Skeletal muscle tissue (tissue), 4 donors: ENCODE measurements around the gene ZNF286A. TPM values are rescaled to one million over a fixed set of nuclear protein-coding genes. Genes with fewer than 3 reads are reported as not detected.
A peak's percentile ranks its signal among the peaks of the same experiment; 100 is the strongest.
"Not testable (repeated sequence)": the region's sequence is repeated elsewhere in the genome, so short reads cannot be mapped to it uniquely, and the experiment has no call there.

Experiments used
- H3K27ac ChIP-seq: one replicate; pipeline ENCODE4 v1.7.0; 2013; ENCODE audit warnings: mild to moderate bottlenecking, low read depth, low read length, inconsistent platforms
- H3K27me3 ChIP-seq, 3 donors: one replicate each; pipeline ENCODE4 v1.7.0; 2013; ENCODE audit warnings: low read length in 3 of 3; ENCODE audit not compliant: control insufficient read depth in 3 of 3, insufficient read depth in 3 of 3
- H3K36me3 ChIP-seq, 3 donors: one replicate each; pipeline ENCODE4 v1.7.0; 2013; ENCODE audit warnings: low read length in 3 of 3; ENCODE audit not compliant: control insufficient read depth in 3 of 3, insufficient read depth in 3 of 3
- H3K4me1 ChIP-seq, 3 donors: one replicate each; pipeline ENCODE4 v1.7.0; 2013; ENCODE audit warnings: low read length in 3 of 3, mild to moderate bottlenecking in 3 of 3; ENCODE audit not compliant: control insufficient read depth in 3 of 3, insufficient read depth in 3 of 3
- H3K4me3 ChIP-seq, 3 donors: one replicate each; pipeline ENCODE4 v1.7.0; 2013; ENCODE audit warnings: low read length in 3 of 3
- H3K9ac ChIP-seq, 3 donors: one replicate each; pipeline ENCODE4 v1.7.0; 2013; ENCODE audit warnings: low read length in 3 of 3, mild to moderate bottlenecking in 3 of 3, moderate library complexity in 2 of 3, low read depth in 1 of 3
- H3K9me3 ChIP-seq, 3 donors: one replicate each; pipeline ENCODE4 v1.7.0; 2013; ENCODE audit warnings: low read length in 3 of 3; ENCODE audit not compliant: control insufficient read depth in 3 of 3
- total RNA-seq: library from RNA; depleted of rRNA; stranded (reverse); fragments of >200 nt; gene quantifications from one replicate; pipeline ENCODE4 v1.2.3, GENCODE V29; 2014
- donor health status: Osteomylitis.

The ZNF286A gene
- 19.3 TPM for total RNA-seq

DNA sequence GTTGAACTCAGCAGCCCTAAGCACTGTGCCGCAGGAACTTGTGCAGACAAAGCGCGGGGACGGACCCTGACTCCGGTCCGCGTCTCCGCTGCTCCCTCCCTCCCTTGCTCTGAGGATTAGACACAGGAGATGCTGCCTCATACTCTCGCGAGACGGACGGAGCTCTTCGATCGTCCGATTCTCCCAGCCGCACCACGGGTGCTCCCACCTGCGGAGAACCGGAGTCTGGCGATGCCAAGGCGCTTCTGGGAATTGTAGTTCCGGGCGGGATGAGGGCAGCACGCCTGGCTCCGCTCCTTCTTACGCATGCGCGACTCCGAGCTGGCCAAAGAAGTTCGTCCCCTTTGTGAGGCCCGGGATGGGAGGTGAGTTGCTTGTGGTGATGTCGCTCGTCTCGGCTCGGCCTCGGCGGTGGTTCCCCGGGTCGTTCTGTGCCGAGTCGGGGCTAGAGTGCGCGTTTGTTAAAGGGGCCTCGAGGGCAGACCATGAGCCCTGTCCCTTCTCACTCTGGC is at the start of gene ZNF286A:
ZNF286A (plus strand) TSS at position 340 of the 512 bp plus-strand sequence. CDS start 578 bp downstream, outside the sequence.
- peak within 1 kb of the TSS; percentile 19 for H3K27ac ChIP-seq
- peak within 1 kb of the TSS; percentile 33 to 70 (median 50) for H3K9ac ChIP-seq
- H3K4me1 ChIP-seq, H3K9me3 ChIP-seq, H3K27me3 ChIP-seq, H3K36me3 ChIP-seq: not testable (repeated sequence)
- H3K4me3 ChIP-seq: peak within 1 kb of the TSS; percentile 77 to 85 (median 82)

DNA sequence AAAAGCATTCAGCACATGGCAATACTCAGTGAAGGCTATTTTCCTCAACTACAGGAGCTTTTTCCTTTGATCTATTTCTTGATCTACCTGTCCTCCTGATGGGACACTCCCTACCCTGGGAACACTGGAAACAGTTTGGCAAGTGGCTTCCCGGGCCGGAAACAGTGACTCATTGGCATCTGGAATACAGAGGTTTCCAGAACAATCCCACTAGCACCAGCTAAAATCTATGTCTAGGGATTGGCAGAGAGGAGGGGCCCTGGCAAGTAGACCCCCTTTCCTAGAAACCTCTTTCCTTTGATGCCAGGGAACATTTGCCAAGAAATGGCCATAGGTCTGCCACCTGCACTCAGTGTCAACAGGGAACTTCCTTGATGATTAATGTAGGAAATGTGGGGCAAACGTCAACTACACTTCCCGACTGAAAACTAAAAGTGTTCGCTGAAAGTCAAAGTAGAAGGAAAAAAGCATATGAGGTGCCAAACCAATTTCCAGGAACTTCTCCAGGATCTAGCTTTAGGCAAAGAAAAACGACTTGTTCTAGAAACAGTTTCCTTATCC is 49.6 kb upstream of the ZNF286A start:
- Histone ChIP-seq H3K9me3 (no peaks in the 10 kb centered on the region), H3K9ac (peak overlapping the region in 1 of 3 donors; percentile 57), H3K4me1 (peaks cover 22 to 36% (median 35%) of the 10 kb centered on the region in 3 donors), H3K27ac (peak overlapping the region; percentile 25), H3K27me3 (no peaks in the 10 kb centered on the region), H3K36me3 (no peaks in the 10 kb centered on the region), H3K4me3 (peak overlapping the region; percentile 45 to 92 (median 81))

DNA sequence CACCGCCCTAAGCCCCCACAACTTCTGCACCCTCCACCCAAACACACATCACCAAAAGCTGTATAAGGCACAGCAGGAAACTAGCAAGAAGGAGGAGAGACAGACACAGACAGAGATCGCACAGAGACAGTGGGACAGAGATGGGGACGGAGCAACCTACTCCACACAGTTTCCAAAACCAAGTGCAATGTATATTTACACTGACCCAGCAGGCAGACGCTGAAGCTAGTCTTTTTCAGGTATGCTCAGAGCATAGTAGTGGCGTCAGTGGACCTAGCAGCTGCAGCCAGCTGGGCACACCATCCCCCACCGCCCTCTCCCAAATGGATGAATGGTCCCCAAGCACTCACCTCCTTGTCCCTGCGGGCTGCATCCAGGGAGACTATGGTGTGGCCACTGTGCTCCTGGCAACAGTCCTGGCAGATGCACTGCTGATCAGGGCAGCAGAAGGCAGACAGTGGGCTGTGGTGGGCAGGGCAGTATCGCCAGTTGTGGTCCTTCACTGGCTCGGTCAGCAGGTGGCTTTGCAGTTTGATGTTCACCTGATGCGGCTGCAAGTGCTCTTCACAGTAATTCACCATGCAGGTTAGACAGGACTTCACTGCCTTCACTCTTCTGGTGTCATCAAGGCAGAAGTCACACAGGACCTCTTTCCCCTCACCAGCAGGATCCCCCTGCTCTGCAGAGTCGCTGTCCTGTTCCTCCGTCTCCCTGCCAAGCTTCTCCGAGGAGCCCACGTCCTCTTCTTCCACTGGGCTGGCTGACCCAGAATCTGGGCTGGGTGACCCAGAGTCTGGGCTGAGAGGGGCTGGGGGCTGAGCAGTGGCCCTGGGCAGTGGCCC is 48.6 kb upstream of the ZNF286A start:
- Histone ChIP-seq H3K9me3 (no peaks in the 10 kb centered on the region), H3K4me3 (peak overlapping the region; percentile 72 to 92 (median 81)), H3K4me1 (peaks cover 20 to 31% (median 29%) of the 10 kb centered on the region in 3 donors), H3K27ac (peak overlapping the region; percentile 64), H3K36me3 (no peaks in the 10 kb centered on the region), H3K27me3 (no peaks in the 10 kb centered on the region), H3K9ac (peak overlapping the region; percentile 41 to 87 (median 69))

DNA sequence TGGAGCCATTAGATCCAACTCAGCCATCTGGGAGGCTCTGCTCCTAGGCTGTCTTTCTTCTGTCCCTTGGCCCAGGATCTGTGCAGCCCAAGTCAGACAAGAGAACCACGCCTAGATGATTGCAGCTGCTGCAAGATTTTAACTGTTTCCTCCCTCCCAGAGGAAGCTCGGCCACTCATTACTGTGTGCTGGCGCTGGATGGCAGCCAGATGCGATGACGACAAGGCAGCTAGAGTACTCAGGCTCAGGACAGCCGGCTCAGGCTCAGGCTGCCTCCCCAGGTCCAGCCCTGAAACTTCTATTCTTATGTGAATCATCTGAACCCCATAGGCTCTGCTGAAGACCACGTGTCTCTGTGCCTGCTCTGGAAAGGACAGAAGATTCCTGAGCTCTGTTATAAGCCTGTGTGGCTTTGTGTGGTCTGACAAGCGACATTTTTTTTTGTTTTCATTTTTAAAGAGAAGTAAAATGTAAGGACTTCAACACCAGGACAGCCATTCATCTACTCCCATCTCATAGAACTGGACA is 47.9 kb upstream of the ZNF286A start:
- H3K4me1 ChIP-seq: peaks cover 20 to 31% (median 28%) of the 10 kb centered on the region in 3 donors
- peak overlapping the region; percentile 72 to 92 (median 81) for H3K4me3 ChIP-seq

DNA sequence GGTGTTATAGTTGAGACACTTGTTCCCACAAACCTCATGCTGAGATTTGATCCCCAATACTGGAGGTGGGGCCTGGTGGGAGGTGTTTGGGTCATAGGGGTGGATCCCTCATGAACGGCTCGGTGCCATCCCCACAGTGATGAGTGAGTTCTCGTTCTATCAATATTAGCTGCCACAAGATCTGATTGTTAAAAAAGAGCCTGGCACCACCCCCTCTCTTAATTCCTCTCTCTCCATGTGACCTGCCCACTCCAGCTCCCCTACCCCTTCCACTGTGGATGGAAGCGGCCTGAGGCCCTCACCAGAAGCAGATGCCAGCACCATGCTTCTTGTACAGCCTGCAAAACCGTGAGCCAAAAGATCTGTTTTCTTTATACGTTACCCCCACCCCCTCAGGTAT is 46.6 kb upstream of the ZNF286A start:
- no peak overlapping the region for H3K4me3 ChIP-seq
- H3K36me3 ChIP-seq: no peaks in the 10 kb centered on the region
- H3K27me3 ChIP-seq: no peaks in the 10 kb centered on the region
- no peak overlapping the region for H3K27ac ChIP-seq
- H3K9ac ChIP-seq: no peak overlapping the region
- no peaks in the 10 kb centered on the region for H3K9me3 ChIP-seq
- H3K4me1 ChIP-seq: peaks cover 20 to 31% (median 28%) of the 10 kb centered on the region in 3 donors

More for the DNA sequence above, 47.9 kb upstream of the ZNF286A start:
- peak overlapping the region; percentile 64 for H3K27ac ChIP-seq
- H3K9ac ChIP-seq: peak overlapping the region; percentile 41 to 87 (median 69)
- H3K9me3 ChIP-seq: no peaks in the 10 kb centered on the region
- H3K27me3 ChIP-seq: no peaks in the 10 kb centered on the region
- no peaks in the 10 kb centered on the region for H3K36me3 ChIP-seq

DNA sequence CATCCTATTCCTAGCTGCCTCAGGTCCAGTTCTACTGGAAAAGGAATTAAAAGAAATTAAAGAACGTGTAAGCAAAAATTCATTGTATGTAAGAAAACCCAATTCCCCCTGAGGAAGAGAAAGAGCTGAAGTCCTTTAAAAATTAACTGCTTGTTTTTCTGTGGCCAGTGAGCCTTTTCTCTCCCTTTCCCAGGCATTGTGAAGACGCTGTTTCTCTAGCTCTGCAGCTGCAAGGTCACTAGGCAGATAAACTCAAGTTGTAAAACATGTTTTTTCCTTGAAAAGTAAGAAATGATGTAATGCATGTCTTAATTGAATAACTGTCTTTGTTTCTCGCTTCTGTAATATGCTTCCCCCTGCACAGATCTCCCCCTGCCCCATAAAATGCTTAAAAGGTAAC is 45.2 kb upstream of the ZNF286A start:
- H3K9ac ChIP-seq, H3K27me3 ChIP-seq, H3K9me3 ChIP-seq, H3K36me3 ChIP-seq, H3K4me3 ChIP-seq, H3K27ac ChIP-seq: not testable (repeated sequence)
- peaks cover 17 to 23% (median 21%) of the 10 kb centered on the region in 3 donors for H3K4me1 ChIP-seq

DNA sequence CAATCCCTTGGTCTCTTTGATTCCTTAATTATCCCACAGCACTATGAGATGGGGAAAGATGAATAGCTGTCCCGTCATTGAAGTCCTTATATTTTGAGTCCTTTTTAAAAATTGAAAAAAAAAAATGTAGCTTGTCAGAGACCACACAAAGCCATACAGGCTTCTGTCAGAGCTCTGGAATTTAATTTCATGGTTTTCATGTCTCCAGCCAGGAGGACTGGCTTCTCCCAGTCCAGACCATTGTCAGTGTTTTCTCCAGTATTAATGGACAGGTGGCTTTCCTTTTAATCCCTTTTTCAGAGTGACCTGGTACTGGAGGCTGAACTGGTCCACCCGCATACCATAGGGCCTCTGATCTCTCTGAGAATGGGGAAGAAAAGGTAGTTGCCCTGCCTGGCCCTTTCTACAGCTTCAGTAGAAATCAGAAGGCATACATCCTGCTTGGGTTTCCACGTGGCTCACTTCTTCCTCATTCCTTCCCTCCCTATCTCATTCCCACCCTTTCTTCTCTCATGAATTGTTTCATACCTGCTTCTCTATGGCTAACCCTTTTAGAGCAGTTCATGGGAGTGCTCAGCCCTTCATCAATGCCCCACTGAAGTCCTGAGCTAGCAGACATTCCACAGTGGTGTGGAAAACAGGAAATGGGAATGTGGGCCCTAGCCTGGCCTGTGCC is 44.5 kb upstream of the ZNF286A start:
- H3K27ac ChIP-seq: no peak overlapping the region
- no peaks in the 10 kb centered on the region for H3K27me3 ChIP-seq

DNA sequence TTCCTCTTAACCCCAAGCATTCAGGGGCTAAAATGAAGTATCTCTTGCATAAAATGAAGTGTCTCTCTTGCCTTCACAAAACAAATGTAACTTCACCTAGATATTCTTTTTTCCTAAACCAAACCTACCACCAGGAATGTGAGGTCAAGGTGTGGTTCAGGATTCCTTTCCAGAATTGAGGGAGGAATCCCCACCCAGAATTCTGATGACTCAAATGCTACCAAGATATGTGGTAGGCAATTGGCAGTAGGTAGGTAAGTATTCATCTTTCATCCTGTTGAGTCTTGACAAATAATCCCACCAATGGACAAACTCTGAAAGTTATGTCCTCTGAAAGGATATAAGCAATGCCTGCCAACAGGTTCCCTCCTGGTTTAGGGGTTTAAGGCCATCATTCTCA is 41.7 kb upstream of the ZNF286A start:
- no peaks in the 10 kb centered on the region for H3K27me3 ChIP-seq
- no peaks in the 10 kb centered on the region for H3K36me3 ChIP-seq
- no peak overlapping the region for H3K4me3 ChIP-seq
- H3K9ac ChIP-seq: no peak overlapping the region
- H3K9me3 ChIP-seq: no peaks in the 10 kb centered on the region
- H3K27ac ChIP-seq: no peak overlapping the region
- peaks cover 0 to 2% (median 0%) of the 10 kb centered on the region in 3 donors for H3K4me1 ChIP-seq

More for the DNA sequence above, 44.5 kb upstream of the ZNF286A start:
- H3K4me1 ChIP-seq: peaks cover 15 to 18% (median 18%) of the 10 kb centered on the region in 3 donors
- H3K9me3 ChIP-seq: no peaks in the 10 kb centered on the region
- H3K36me3 ChIP-seq: no peaks in the 10 kb centered on the region
- no peak overlapping the region for H3K4me3 ChIP-seq
- no peak overlapping the region for H3K9ac ChIP-seq

DNA sequence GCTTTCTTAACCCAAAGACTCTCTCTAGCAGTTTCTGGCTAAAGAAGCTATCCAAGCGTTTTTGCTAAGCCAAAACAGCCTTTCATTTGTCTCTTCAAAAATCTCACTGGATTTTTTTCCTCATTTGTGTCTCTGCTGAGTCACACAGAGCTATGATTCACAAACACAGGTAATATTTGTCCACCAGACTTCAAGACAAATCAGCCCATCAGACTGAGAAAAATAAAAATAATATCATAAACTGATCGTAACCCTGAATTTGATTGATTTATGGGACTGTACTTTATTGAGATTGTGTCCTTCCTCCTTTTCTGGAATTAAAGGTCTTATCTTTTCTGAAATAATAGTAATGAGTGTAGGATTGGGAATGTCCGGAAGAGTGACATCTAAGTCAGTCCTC is 41.3 kb upstream of the ZNF286A start:
- Histone ChIP-seq H3K27me3 (no peaks in the 10 kb centered on the region), H3K36me3 (no peaks in the 10 kb centered on the region), H3K4me1 (peaks cover 0 to 2% (median 0%) of the 10 kb centered on the region in 3 donors), H3K27ac (no peak overlapping the region), H3K4me3 (no peak overlapping the region), H3K9ac (no peak overlapping the region), H3K9me3 (no peaks in the 10 kb centered on the region)
